ENCODE measurements around the gene PLA2G3. TPM values are rescaled to one million over a fixed set of nuclear protein-coding genes. Genes with fewer than 3 reads are reported as not detected.

PLA2G3 gene
- total and polyA plus RNA-seq, 2 experiments from 2014 or later, result 18.0 to 34.5 TPM

DNA sequence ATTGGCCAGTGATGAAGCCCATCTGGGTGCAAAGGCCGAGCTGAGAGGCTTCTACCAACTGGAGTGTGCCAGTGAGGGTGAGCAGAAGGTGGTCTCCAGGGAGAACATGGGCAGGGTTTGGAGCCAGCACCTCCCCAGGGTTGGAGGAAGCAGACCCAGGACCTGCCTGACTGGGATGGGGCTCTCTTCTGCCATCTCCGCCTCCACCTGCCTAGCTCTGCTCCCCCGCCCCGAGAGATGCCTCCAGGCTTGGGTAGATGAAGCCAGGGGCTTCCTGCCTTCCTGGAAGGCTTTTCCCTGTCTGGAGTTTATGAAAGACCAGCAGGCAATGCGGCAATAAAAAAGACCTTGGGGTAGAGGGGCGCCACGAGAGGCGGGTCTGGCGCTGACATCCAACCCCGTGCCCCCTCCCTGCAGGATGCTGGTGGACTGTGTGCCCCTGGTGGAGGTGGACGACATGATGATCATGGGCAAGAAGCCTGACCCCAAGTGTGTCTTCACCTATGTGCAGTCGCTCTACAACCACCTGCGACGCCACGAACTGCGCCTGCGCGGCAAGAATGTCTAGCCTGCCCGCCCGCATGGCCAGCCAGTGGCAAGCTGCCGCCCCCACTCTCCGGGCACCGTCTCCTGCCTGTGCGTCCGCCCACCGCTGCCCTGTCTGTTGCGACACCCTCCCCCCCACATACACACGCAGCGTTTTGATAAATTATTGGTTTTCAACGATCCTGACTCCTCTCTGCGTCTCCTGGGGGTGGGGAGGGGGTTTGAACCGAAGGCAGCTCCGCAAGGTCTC is 36.2 kb downstream of the PLA2G3 start:
- H3K79me2 ChIP-seq (replicated peaks; ENCODE audit: insufficient read depth), result no peaks in the 10 kb centered on the region
- H3K36me3 Mint-ChIP-seq (ENCODE audit: low read depth), result no peaks in the 10 kb centered on the region
- H2AFZ ChIP-seq, result no peak overlapping the region
- H3K4me2 ChIP-seq, result no peak overlapping the region; the same call in 1 of the 2 replicates
- H3K4me1 ChIP-seq (ENCODE audit: insufficient read depth), result peaks cover 28% of the 10 kb centered on the region
- H3K27me3 ChIP-seq (ENCODE audit: insufficient read depth), result peaks cover 22% of the 10 kb centered on the region
- DNase-seq (ENCODE audit: low spot score), result no peak
- no peak for ATAC-seq
- peaks cover 6% of the 10 kb centered on the region; the same call in 1 of the 2 replicates for H4K20me1 ChIP-seq (replicated peaks; ENCODE audit: insufficient read depth)
- H3K9me3 Mint-ChIP-seq, result no peaks in the 10 kb centered on the region; the same call in 2 of the 3 replicates
- peaks cover 45% of the 10 kb centered on the region for H3K27me3 Mint-ChIP-seq (ENCODE audit: insufficient read depth, low read depth, poor library complexity)
- no peaks in the 10 kb centered on the region for H3K9me2 ChIP-seq (ENCODE audit: insufficient read depth)
- TF ChIP-seq STAT1 (IDR thresholded peaks at IDR 0.05; ENCODE audit: unreplicated experiment) (no peak), ZNF331 (CRISPR knock-in tag; IDR thresholded peaks at IDR 0.05; ENCODE audit: low read depth) (no peak), JUNB (IDR thresholded peaks at IDR 0.05; ENCODE audit: unreplicated experiment) (no peak), EZH2 (IDR thresholded peaks at IDR 0.05; ENCODE audit: low read depth, unreplicated experiment) (no peak), CTCF (conservative IDR thresholded peaks at IDR 0.05; ENCODE audit: low read depth in 2 of 2) (no peak), NANOG (IDR thresholded peaks at IDR 0.05; ENCODE audit: borderline replicate concordance) (no peak), POLR2AphosphoS5 (IDR thresholded peaks at IDR 0.05; ENCODE audit: low read depth) (no peak), EZH2phosphoT487 (IDR thresholded peaks at IDR 0.05; ENCODE audit: unreplicated experiment) (no peak), CREB1 (CRISPR knock-in tag; IDR thresholded peaks at IDR 0.05; ENCODE audit: low read depth) (no peak), REST (IDR thresholded peaks at IDR 0.05; ENCODE audit: unreplicated experiment) (no peak), ZNF114 (CRISPR knock-in tag; IDR thresholded peaks at IDR 0.05) (no peak)
- TF ChIP-seq, protein P1, sequence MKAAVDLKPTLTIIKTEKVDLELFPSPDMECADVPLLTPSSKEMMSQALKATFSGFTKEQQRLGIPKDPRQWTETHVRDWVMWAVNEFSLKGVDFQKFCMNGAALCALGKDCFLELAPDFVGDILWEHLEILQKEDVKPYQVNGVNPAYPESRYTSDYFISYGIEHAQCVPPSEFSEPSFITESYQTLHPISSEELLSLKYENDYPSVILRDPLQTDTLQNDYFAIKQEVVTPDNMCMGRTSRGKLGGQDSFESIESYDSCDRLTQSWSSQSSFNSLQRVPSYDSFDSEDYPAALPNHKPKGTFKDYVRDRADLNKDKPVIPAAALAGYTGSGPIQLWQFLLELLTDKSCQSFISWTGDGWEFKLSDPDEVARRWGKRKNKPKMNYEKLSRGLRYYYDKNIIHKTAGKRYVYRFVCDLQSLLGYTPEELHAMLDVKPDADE (IDR thresholded peaks at IDR 0.05), result no peak
- TF ChIP-seq, protein P2, sequence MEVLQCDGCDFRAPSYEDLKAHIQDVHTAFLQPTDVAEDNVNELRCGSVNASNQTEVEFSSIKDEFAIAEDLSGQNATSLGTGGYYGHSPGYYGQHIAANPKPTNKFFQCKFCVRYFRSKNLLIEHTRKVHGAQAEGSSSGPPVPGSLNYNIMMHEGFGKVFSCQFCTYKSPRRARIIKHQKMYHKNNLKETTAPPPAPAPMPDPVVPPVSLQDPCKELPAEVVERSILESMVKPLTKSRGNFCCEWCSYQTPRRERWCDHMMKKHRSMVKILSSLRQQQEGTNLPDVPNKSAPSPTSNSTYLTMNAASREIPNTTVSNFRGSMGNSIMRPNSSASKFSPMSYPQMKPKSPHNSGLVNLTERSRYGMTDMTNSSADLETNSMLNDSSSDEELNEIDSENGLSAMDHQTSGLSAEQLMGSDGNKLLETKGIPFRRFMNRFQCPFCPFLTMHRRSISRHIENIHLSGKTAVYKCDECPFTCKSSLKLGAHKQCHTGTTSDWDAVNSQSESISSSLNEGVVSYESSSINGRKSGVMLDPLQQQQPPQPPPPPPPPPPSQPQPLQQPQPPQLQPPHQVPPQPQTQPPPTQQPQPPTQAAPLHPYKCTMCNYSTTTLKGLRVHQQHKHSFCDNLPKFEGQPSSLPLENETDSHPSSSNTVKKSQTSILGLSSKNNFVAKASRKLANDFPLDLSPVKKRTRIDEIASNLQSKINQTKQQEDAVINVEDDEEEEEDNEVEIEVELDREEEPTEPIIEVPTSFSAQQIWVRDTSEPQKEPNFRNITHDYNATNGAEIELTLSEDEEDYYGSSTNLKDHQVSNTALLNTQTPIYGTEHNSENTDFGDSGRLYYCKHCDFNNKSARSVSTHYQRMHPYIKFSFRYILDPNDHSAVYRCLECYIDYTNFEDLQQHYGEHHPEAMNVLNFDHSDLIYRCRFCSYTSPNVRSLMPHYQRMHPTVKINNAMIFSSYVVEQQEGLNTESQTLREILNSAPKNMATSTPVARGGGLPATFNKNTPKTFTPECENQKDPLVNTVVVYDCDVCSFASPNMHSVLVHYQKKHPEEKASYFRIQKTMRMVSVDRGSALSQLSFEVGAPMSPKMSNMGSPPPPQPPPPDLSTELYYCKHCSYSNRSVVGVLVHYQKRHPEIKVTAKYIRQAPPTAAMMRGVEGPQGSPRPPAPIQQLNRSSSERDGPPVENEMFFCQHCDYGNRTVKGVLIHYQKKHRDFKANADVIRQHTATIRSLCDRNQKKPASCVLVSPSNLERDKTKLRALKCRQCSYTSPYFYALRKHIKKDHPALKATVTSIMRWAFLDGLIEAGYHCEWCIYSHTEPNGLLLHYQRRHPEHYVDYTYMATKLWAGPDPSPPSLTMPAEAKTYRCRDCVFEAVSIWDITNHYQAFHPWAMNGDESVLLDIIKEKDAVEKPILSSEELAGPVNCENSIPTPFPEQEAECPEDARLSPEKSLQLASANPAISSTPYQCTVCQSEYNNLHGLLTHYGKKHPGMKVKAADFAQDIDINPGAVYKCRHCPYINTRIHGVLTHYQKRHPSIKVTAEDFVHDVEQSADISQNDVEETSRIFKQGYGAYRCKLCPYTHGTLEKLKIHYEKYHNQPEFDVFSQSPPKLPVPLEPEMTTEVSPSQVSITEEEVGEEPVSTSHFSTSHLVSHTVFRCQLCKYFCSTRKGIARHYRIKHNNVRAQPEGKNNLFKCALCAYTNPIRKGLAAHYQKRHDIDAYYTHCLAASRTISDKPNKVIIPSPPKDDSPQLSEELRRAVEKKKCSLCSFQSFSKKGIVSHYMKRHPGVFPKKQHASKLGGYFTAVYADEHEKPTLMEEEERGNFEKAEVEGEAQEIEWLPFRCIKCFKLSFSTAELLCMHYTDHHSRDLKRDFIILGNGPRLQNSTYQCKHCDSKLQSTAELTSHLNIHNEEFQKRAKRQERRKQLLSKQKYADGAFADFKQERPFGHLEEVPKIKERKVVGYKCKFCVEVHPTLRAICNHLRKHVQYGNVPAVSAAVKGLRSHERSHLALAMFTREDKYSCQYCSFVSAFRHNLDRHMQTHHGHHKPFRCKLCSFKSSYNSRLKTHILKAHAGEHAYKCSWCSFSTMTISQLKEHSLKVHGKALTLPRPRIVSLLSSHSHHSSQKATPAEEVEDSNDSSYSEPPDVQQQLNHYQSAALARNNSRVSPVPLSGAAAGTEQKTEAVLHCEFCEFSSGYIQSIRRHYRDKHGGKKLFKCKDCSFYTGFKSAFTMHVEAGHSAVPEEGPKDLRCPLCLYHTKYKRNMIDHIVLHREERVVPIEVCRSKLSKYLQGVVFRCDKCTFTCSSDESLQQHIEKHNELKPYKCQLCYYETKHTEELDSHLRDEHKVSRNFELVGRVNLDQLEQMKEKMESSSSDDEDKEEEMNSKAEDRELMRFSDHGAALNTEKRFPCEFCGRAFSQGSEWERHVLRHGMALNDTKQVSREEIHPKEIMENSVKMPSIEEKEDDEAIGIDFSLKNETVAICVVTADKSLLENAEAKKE (CRISPR knock-in tag; IDR thresholded peaks at IDR 0.05), result no peak
- no peak overlapping the region for H3K4me3 ChIP-seq
- no peak overlapping the region for H3K27ac Mint-ChIP-seq
- peak overlapping the region; percentile 12; the same call in 1 of the 3 replicates for H3K4me3 Mint-ChIP-seq
- H3F3A ChIP-seq (replicated peaks; ENCODE audit: low read depth), result peaks cover 13% of the 10 kb centered on the region; the same call in 1 of the 2 replicates
- no peaks in the 10 kb centered on the region for H3K36me3 ChIP-seq (ENCODE audit: insufficient read depth)
- H3K27ac ChIP-seq (ENCODE audit: low read depth), result no peak overlapping the region
- H3K4me1 Mint-ChIP-seq, result peaks cover 9% of the 10 kb centered on the region

Data from GM23338 (cell line).